Measurements from ENCODE around the gene IQSEC2.

The IQSEC2 gene

DNA sequence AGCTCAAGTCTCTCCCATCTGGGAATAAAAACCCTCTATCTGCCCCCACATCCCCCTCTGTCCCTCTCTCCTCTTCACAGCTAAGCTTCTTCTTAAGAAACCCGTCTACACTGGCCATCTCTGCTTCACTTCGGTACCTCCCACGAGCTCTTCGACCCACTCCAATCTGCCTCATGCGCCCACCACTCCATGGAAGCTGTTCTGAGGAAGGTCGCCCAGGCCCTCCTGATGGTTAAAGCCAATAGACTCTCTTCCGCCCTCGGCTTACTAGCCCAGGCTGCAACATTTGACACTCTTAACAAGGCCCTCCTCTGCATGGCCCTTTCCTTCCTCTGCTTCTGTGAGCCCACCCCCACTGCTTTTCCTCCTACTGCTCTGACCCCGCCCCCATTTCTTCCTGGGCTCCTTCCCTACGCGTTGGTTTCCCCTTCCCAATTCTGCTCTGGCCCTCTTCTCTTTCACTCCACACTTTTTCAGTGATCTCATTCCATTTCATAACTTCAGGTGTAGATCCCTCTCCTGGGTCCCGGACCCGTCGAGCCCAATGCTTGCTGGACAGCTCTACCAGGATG lies 11.8 kb downstream of the IQSEC2 start:
- H3K4me3 ChIP-seq (replicated peaks; ENCODE audit: low read depth, low read length), result no peak overlapping the region
- TF ChIP-seq, protein P1, sequence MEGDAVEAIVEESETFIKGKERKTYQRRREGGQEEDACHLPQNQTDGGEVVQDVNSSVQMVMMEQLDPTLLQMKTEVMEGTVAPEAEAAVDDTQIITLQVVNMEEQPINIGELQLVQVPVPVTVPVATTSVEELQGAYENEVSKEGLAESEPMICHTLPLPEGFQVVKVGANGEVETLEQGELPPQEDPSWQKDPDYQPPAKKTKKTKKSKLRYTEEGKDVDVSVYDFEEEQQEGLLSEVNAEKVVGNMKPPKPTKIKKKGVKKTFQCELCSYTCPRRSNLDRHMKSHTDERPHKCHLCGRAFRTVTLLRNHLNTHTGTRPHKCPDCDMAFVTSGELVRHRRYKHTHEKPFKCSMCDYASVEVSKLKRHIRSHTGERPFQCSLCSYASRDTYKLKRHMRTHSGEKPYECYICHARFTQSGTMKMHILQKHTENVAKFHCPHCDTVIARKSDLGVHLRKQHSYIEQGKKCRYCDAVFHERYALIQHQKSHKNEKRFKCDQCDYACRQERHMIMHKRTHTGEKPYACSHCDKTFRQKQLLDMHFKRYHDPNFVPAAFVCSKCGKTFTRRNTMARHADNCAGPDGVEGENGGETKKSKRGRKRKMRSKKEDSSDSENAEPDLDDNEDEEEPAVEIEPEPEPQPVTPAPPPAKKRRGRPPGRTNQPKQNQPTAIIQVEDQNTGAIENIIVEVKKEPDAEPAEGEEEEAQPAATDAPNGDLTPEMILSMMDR (IDR thresholded peaks at IDR 0.05; ENCODE audit: low read depth, low read length, missing control alignments), result no peak
- no peak for DNase-seq (ENCODE audit: extremely low read depth, low read depth)

DNA sequence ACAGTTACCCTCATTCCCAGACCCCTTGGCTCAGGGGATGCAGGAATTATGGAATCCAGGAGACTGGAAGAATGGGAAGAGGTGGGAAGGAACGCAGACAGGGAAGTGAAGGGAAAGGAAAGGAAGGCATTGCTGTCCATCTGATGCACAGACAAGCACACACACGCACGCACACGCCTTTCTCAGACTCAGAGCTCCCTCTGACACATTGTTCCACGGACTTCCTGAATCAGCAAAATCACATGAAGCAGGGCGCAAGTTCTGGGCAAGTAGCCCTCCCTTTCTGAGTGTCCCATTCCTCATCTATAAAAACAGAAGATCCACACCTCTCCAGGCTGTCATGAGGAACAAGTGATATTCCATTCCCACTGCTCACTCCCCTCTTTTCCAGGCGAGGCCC lies 13.2 kb downstream of the IQSEC2 start:
- TF ChIP-seq, protein P1 (IDR thresholded peaks at IDR 0.05; ENCODE audit: low read depth, low read length, missing control alignments), result no peak
- H3K4me3 ChIP-seq (replicated peaks; ENCODE audit: low read depth, low read length), result no peak overlapping the region
- DNase-seq (ENCODE audit: extremely low read depth, low read depth), result no peak

DNA sequence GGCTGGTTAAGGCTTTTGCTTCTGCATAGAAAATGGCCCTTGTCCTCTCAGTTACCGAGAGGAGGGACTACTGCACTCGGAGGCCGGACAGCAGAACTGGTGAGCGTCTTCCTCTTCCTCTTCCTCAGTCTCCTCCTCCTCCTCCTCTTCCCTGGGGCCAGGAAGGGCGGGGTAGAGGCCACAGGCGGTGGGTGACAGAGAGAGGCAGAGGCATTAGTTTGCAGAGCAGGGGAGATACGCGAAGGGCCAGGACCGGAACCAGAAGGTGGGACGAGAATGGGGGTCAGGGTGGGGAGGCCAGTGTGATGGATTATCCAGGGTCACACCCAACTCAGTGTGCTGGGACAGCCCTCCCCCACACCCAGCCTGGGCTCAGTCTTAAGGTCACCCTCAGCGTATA lies 14.5 kb downstream of the IQSEC2 start:
- H3K4me3 ChIP-seq (replicated peaks; ENCODE audit: low read depth, low read length), result no peak overlapping the region
- TF ChIP-seq, protein P1 (IDR thresholded peaks at IDR 0.05; ENCODE audit: low read depth, low read length, missing control alignments), result no peak
- no peak for DNase-seq (ENCODE audit: extremely low read depth, low read depth)

DNA sequence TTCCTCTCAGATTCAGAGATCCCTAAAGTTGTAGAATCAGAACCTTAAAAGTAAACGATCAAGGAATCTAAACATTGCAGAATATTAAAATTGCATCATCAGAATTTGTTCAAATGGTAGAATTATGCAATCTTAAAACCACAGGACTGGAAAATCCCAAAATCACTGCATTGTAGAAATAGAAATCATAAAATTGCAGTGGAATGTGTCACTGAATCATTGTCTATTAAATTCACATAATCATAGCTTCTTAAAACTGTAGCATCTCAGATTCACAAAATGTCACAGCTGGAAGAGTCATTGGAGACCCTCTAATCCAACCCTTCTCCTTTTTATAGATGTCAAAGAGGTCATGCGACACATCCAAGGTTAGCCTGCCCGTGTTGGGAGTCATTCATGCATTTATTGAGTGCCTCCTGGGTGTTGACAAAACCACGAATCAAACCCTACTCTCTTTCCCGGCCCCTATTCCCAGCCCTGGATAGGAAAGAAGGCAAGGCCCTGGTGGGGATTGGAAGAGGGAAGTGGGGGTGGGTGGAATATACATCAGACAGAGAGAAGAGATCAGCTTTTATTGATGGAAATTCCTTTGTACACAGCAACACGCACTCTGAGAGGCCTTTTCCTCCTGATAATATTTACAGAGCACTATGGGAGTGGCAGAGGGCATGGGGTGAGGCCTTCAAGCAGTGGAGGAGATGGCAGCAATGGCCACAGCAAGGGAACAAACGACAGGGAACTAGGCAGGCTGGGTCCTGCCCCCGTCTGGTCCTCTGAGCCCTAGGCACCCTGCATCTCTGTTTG lies 15.4 kb downstream of the IQSEC2 start:
- H3K4me3 ChIP-seq (replicated peaks; ENCODE audit: low read depth, low read length), result no peak overlapping the region
- TF ChIP-seq, protein P1 (IDR thresholded peaks at IDR 0.05; ENCODE audit: low read depth, low read length, missing control alignments), result no peak

DNA sequence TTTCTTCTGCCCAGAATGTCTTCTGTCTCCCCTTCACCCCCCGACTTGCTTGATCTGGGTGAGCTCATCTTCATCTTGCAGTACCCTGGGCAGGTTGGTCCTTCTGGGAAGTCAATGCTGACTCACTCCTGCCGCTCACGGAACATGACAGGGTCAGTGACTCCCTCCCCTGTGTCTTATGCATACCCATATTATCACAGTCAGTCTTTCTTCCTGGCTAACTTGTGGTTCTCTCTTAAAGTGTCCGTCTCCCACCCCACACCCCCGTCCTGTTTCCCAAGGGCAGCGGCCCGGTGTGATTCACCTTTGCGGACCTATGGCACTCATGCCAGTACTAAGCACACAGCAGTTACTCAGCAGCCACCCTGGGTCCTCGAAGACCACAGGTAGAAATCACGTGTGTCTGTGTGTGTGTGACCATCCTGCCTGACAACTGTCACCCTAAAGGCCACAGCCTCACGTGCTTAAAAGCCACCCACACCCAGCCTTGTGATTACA lies 17.7 kb downstream of the IQSEC2 start:
- H3K4me3 ChIP-seq (replicated peaks; ENCODE audit: low read depth, low read length), result no peak overlapping the region
- DNase-seq (ENCODE audit: extremely low read depth, low read depth), result no peak
- TF ChIP-seq, protein P1 (IDR thresholded peaks at IDR 0.05; ENCODE audit: low read depth, low read length, missing control alignments), result no peak

More for the DNA sequence above, 15.4 kb downstream of the IQSEC2 start:
- no peak for DNase-seq (ENCODE audit: extremely low read depth, low read depth)

DNA sequence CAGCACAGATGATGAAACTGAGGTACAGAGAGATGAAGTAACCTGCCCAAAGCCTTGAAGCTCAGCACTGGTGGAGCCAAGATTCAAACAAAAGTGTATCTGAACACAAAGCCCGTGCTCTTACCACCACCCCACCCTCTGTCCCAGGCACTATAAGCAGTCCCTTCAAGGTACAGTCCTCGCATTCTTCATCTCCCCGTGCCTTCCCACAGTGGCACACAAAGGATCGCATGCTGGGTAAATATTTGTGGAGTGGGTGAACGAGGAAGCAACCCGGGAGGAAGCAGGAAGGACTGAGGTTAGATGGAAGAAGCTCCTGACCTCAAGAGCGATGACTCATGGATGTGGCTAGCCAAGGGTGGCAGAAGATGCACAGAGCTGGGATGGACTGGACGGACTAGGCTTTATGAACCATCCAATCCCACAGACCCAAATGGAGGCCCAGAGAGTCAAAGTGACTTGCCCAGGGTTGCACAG lies 18.4 kb downstream of the IQSEC2 start:
- DNase-seq (ENCODE audit: extremely low read depth, low read depth), result no peak
- no peak overlapping the region for H3K4me3 ChIP-seq (replicated peaks; ENCODE audit: low read depth, low read length)
- TF ChIP-seq, protein P1 (IDR thresholded peaks at IDR 0.05; ENCODE audit: low read depth, low read length, missing control alignments), result no peak

Data from HFF-Myc (cell line).